Endodermal cell (in vitro differentiated cells): ENCODE results near the gene KCNMA1. TPM values are rescaled to one million over a fixed set of nuclear protein-coding genes. Genes with fewer than 3 reads are reported as not detected.

ENCODE experiments used
- DNase-seq: peaks from one replicate; pipeline ENCODE4 v3.0.0-alpha.2; 2017
- H3K27ac ChIP-seq: 2 replicates; pipeline ENCODE4 v1.5.1; 2013; ENCODE audit warnings: mild to moderate bottlenecking, low read depth, low read length, moderate library complexity
- H3K27me3 ChIP-seq: 2 replicates; pipeline ENCODE4 v1.6.1; 2013; ENCODE audit warnings: mild to moderate bottlenecking, low read length, moderate library complexity; ENCODE audit not compliant: insufficient read depth, control insufficient read depth, poor library complexity, severe bottlenecking
- H3K36me3 ChIP-seq: 2 replicates; pipeline ENCODE4 v1.7.0; 2013; ENCODE audit warnings: mild to moderate bottlenecking, low read length, moderate library complexity; ENCODE audit not compliant: control insufficient read depth, insufficient read depth
- H3K4me1 ChIP-seq: one replicate; pipeline ENCODE4 v1.7.0; 2013; ENCODE audit warnings: low read length; ENCODE audit not compliant: control insufficient read depth, insufficient read depth
- H3K4me3 ChIP-seq: 2 replicates; pipeline ENCODE4 v1.5.1; 2013; ENCODE audit warnings: mild to moderate bottlenecking, low read length, moderate library complexity
- H3K9ac ChIP-seq: 2 replicates; pipeline ENCODE4 v1.6.1; 2013; ENCODE audit warnings: mild to moderate bottlenecking, low read length, moderate library complexity; ENCODE audit not compliant: poor library complexity, severe bottlenecking; ENCODE audit errors: extremely low read depth
- H3K9me3 ChIP-seq: 2 replicates; pipeline ENCODE4 v1.6.1; 2013; ENCODE audit warnings: mild to moderate bottlenecking, low read length, moderate library complexity; ENCODE audit not compliant: control insufficient read depth
- H3K27ac Mint-ChIP-seq: 2 replicates; pipeline ENCODE4 v1.8.0; 2020; ENCODE audit warnings: mixed read lengths
- H3K27me3 Mint-ChIP-seq: 2 replicates; pipeline ENCODE4 v1.8.0; 2021; ENCODE audit warnings: mild to moderate bottlenecking, mixed read lengths; ENCODE audit not compliant: insufficient read depth
- H3K36me3 Mint-ChIP-seq: 2 replicates; pipeline ENCODE4 v1.8.0; 2020; ENCODE audit warnings: low read depth, mixed read lengths
- H3K4me1 Mint-ChIP-seq: 2 replicates; pipeline ENCODE4 v1.8.0; 2020; ENCODE audit warnings: mixed read lengths
- H3K4me3 Mint-ChIP-seq: 2 replicates; pipeline ENCODE4 v1.8.0; 2020; ENCODE audit warnings: mild to moderate bottlenecking, moderate library complexity, mixed read lengths
- H3K9me3 Mint-ChIP-seq: 2 replicates; pipeline ENCODE4 v1.8.0; 2020; ENCODE audit warnings: mild to moderate bottlenecking, mixed read lengths
- CTCF ChIP-seq: fragments of 200-600 bp; sonication (generic); conservative IDR thresholded peaks from 2 replicates; pipeline ENCODE4 v1.5.0; 2021; ENCODE audit warnings: antibody characterized with exemption, mild to moderate bottlenecking
- WGBS, 2 experiments: methylation state at CpG; one replicate each; pipeline versions ENCODE4 v1.1.5 to v1.1.7; 2013; ENCODE audit warnings: missing lambda C conversion rate in 2 of 2, mixed read lengths in 1 of 2; ENCODE audit not compliant: insufficient coverage in 1 of 2, insufficient read length in 1 of 2; 5-methylcytosine and 5-hydroxymethylcytosine counted together
- total RNA-seq, 2 donors: library from RNA; stranded (reverse); fragmentation: NEBNext Ultra II Directional in 1 of 2; extraction: Animal tissue kit (Norgen Biotek cat#: 25700) in 1 of 2; gene quantifications; 2 replicates in 1 of 2; 3 replicates in 1 of 2; pipeline ENCODE4 v1.2.1, GENCODE V29; 2021

The KCNMA1 gene
- total RNA-seq, 2 donors from 2014 or later = 0.55 to 1.3 TPM

DNA sequence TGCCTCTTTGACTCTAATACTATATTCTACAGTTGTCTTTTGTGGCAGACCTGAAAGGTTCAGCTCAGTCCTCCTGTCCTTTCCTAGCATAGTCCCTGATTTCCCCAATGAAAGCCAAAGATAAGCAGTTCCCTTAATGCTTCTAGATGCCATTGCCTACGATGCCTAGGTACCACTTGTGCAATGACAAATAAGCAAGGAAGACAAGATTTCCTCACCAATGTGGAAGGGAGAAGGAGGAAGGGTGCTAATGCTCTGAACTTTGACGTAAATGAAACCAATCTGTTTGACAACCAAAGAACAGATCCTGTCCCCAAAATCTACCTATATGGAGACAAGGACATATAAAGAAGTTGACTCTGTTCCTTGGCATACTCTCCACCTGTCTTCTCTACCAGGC lies 393.3 kb downstream of the KCNMA1 start:
- H3K36me3 Mint-ChIP-seq = no peaks in the 10 kb centered on the region
- H3K27me3 Mint-ChIP-seq = peaks cover 27% of the 10 kb centered on the region
- Histone ChIP-seq H3K27me3 (peaks cover 12% of the 10 kb centered on the region), H3K36me3 (no peaks in the 10 kb centered on the region), H3K4me3 (no peak overlapping the region), H3K27ac (no peak overlapping the region), H3K4me1 (peaks cover 7% of the 10 kb centered on the region), H3K9me3 (no peaks in the 10 kb centered on the region), H3K9ac (no peak overlapping the region)
- no peak for TF ChIP-seq CTCF
- DNase-seq = no peak
- WGBS, 2 experiments = 86 to 91% methylated on average over 1 to 2 of the region's 2 CpGs
- no peak overlapping the region for H3K4me3 Mint-ChIP-seq
- peaks cover 25% of the 10 kb centered on the region for H3K4me1 Mint-ChIP-seq
- no peaks in the 10 kb centered on the region for H3K9me3 Mint-ChIP-seq
- no peak overlapping the region for H3K27ac Mint-ChIP-seq

GRCh38 chr10:77241350-77241725 lies 396.3 kb downstream of the KCNMA1 start:
- Histone ChIP-seq H3K9ac (no peak overlapping the region), H3K27ac (no peak overlapping the region), H3K4me1 (no peaks in the 10 kb centered on the region), H3K4me3 (no peak overlapping the region), H3K9me3 (no peaks in the 10 kb centered on the region), H3K36me3 (no peaks in the 10 kb centered on the region), H3K27me3 (no peaks in the 10 kb centered on the region)
- DNase-seq = no peak
- 77 to 100% methylated on average over 1 to 3 of the region's 3 CpGs for WGBS, 2 experiments
- Mint-ChIP-seq H3K4me1 (peaks cover 6% of the 10 kb centered on the region), H3K9me3 (no peaks in the 10 kb centered on the region), H3K36me3 (no peaks in the 10 kb centered on the region), H3K4me3 (no peak overlapping the region), H3K27ac (no peak overlapping the region), H3K27me3 (peaks cover 28% of the 10 kb centered on the region)
- no peak for TF ChIP-seq CTCF

- H3K36me3 Mint-ChIP-seq = no peaks in the 10 kb centered on the region
- Histone ChIP-seq H3K27ac (no peak overlapping the region), H3K9me3 (peaks cover 4% of the 10 kb centered on the region), H3K36me3 (no peaks in the 10 kb centered on the region), H3K4me3 (no peak overlapping the region), H3K4me1 (no peaks in the 10 kb centered on the region), H3K27me3 (no peaks in the 10 kb centered on the region), H3K9ac (no peak overlapping the region)
- DNase-seq = no peak
- no peaks in the 10 kb centered on the region for H3K9me3 Mint-ChIP-seq
- H3K4me3 Mint-ChIP-seq = no peak overlapping the region
- TF ChIP-seq CTCF = no peak
- peaks cover 4% of the 10 kb centered on the region for H3K4me1 Mint-ChIP-seq
- WGBS, 2 experiments = 92 to 100% methylated on average over 2 to 4 of the region's 4 CpGs
- peaks cover 27% of the 10 kb centered on the region for H3K27me3 Mint-ChIP-seq
- H3K27ac Mint-ChIP-seq = no peak overlapping the region
These were observed 396.8 kb downstream of the KCNMA1 start for GRCh38 chr10:77240706-77241349.
